Jurkat, Clone E6-1 (cell line): ENCODE data around the gene KATNBL1. TPM values are rescaled to one million over a fixed set of nuclear protein-coding genes. Genes with fewer than 3 reads are reported as not detected.

Source experiments
- DNase-seq: peaks from one replicate; pipeline ENCODE4 v3.0.0-alpha.2; 2011; ENCODE audit warnings: low read depth, low spot score
- H3K4me3 ChIP-seq: 2 replicates; pipeline ENCODE4 v1.5.1; 2011; ENCODE audit warnings: mild to moderate bottlenecking, low read length, control low read depth, moderate library complexity
- polyA plus RNA-seq: library from polyadenylated mRNA; unstranded; fragments of >200 nt; gene quantifications from one replicate; pipeline ENCODE4 v1.2.1, GENCODE V29; 2012; ENCODE audit warnings: missing spikeins; ENCODE audit not compliant: insufficient read length, insufficient read depth

Gene KATNBL1, protein sequence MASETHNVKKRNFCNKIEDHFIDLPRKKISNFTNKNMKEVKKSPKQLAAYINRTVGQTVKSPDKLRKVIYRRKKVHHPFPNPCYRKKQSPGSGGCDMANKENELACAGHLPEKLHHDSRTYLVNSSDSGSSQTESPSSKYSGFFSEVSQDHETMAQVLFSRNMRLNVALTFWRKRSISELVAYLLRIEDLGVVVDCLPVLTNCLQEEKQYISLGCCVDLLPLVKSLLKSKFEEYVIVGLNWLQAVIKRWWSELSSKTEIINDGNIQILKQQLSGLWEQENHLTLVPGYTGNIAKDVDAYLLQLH
- polyA plus RNA-seq, result 33.6 TPM

DNA sequence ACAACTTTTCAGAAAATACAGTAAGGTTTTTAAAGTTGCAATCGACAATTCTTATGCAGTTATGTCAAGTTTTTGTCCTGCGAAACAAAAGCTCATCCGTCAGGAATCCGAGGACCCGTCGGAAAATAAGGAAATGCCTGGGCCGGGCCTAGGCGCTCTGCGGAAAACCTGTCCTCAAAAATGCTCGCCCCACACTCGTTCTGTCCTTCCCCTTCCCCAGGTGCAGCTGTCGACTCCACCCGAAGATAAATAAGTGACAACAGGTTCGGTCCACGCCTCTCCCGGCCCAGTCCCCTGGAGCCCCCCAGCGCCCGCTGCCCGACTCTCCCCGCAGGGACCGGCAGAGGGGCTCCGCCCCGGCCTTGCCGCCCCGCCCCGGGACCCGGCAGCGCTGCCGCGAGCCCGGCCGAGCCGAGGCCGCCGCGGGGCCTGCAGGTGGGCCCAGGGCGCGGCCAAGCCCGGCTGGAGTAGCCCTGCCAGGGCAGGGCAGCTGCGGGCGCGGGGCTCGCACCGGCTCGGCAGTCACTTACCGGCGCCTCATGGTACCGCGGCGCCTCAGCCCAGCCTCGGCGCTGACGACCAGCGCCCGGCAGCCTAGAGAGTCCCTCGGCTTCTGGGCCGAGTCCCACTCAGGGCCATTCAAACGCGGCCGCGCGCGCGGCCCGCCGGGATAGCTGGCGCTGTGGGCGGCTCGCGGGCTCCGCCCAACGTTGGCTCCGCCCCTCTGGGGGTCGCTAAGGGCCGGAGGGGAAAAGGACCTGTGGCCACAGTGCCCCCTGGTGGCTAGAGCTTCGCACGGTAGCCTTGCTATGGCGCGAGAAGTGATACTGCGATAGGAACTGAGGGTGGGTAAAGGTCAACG is at the start of gene KATNBL1:
TSS of gene KATNBL1 (minus strand) at position 676 of the 862 bp plus-strand sequence. CDS start 46,420 bp downstream, outside the sequence.
- H3K4me3 ChIP-seq, result peak within 1 kb of the TSS; percentile 85
- peak; percentile 87 for DNase-seq

DNA sequence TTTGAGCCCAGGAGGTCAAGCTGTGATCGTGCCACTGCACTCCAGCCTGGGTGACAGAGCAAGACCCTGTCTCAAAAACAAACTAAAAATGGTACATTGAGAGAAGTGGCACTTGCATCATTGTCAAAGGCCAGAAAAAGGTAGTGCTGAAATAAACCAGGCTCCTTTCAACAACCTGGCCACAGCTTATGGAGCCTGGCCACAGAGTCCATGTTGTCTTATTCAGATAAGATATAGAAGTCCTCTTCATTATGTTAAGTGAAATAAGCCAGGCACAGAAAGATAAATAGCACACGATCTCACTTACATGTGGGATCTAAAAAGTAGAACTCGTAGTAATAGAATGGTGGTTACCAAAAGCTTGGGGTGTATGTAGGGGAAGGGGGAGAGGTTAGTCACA is 49.7 kb upstream of the KATNBL1 start:
- no peak overlapping the region for H3K4me3 ChIP-seq
- DNase-seq, result no peak

DNA sequence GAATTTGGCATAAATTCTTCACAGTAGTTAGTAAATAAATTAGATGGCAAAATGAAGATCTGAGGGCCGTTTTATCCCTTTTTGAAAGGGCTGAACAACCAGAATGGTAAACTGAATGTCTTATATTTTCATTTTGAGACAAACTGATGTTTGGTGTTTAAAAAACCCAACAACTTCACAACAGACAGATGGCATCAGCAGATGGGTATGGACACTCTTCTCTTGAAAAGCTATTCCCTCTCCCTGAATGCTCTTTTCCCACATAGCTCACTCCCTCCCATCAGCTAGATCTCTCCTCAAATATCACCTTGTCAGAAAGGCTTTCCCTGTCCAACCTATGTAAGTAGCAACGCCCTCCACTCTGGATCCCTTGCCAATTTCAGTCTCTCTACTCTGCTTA is 48.3 kb upstream of the KATNBL1 start:
- no peak overlapping the region for H3K4me3 ChIP-seq
- DNase-seq, result no peak

DNA sequence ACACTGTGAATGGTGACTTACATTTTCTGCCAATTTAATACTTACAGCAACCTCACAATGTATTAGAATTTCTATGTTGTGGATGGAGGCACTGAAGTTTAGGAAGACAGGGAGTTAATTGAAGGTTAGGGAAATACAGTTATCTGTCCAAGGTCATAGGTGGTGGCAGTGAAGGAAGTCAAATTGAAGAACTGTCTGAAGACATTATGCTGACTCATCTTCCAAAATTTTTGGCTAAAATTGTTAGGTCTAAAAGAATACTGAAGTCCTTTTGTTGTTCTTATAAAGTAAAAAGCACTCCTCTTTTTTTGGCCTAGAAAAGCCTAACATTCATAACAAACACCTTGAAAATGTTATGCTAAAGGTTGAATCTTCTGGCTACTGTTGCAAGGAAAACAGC is 42.6 kb upstream of the KATNBL1 start:
- DNase-seq, result no peak
- H3K4me3 ChIP-seq, result no peak overlapping the region

DNA sequence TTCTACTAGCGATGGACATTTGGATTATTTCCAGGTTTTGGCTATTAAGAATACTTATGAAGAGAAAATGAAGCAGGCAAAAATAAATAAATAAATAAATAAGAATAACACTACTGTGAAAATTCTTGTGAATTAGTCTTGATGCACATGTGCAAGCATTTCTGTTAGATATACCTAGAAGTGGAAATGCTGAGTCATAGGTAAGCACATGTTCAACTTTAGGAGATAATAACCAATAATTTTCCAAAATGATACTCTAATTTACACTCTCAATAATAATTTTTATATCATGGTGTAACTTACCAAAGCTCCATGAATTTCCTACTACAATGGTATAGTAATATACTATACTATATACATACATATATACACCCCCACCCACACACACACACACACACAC is 38.3 kb upstream of the KATNBL1 start:
- no peak for DNase-seq
- no peak overlapping the region for H3K4me3 ChIP-seq

DNA sequence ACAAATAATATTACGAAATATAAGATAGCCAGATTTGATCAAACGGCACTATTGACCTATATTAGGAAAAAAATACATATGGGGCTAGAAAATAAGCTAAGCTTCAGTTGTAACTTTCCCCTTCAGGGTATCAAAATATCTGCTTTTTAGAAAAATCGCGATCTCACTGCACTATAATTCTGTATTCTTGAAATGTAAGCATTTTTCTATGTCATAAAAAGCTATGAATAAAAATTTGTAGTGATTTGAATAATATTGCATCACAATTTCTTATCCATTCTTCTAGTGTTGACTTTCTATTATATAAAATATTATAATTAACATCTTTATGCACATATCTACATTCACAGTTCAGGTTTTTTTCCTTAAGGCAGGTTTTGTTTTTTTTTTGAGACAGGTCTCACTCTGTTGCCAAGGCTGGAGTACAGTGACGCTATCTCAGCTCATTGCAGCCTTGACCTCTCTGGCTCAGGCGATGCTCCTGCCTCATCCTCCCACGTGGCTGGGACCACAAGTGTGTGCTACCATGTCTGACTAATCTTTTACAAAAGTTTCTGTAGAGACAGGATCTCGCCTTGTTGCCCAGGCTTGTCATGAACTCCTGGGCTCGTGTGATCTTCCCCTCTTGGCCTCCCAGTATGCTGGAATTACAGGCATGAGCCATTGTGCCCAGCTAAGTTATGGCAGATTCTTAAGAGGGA is 36.5 kb upstream of the KATNBL1 start:
- DNase-seq, result no peak
- H3K4me3 ChIP-seq, result no peak overlapping the region

DNA sequence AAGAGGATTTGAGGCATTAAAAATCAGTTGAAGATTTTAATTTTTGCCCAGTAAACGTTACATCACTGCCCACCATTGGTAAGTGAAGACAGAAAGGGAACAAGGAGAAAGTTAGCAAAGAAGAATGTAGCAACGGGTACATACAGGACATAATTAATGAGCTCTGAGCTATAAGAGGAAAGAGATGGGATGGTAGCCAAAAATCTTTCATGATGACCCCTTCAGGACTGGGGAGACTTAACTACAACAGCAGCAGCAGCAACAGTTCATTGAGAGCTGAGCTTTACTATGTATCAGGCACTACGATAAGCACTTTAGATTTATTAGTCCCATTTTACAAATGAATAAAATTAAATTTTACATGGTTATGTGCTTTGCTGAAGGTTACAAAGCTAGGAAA is 33.3 kb upstream of the KATNBL1 start:
- H3K4me3 ChIP-seq, result no peak overlapping the region
- no peak for DNase-seq

DNA sequence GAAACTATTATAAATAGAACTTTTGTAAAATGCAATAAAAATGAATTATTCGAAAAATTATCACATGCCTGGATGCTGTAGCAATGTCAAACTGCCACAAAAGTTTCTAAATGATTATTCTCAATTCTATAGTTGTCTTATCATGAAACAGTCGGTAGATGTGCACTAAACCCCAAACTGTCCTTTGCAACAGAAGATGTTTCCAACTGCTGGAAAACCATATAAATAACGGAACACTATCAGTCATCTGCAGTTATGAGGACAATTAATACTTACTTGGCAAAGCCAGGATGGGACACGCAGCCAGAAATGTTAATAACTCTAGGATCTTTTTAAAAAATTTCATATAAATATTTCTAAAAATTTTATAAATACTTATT is 32.4 kb upstream of the KATNBL1 start:
- H3K4me3 ChIP-seq, result no peak overlapping the region
- no peak for DNase-seq

DNA sequence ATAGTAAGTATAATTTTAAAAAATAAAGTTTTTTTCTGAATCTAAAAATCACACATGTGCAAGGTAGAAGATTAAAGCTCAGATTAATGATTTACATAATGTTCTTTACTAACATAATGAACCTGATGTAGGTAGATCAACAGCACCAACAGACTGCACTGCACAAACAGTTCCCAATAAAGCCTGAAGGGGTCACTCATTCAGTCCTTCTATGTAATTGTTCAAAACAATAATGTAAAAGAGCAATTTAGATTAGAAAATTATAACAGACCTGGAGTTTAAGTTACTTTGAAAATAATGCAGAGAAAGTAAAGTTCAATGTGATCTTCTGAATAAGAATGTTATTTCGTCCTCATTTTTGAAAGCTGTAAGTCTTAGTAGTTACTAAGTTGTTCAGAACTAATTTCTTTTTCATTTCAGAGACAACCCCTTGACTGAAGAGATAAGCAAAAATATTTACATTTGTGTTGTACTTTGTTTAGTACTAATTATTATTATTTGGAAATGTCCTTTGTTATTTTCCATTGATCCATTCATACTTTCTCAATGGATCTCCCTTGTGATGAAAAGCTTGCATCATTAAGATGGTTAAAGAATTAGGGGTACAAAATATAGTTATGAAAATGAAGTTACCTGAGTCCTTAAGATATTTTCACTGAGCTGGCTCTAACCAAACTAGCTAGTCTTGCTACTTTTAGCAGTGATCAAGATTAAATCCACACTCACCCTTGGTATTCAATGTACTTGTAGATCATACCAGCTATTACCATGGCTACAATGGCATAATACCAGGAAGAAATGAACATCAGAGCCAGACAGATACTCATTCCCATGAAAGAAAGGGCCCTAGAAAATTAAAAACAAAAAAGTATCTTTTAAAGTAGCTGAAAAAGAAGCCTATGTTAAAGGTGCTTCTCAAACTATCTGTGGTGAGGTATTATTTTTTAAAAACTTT is 31.8 kb upstream of the KATNBL1 start:
- H3K4me3 ChIP-seq, result no peak overlapping the region
- peak; percentile 25 for DNase-seq

DNA sequence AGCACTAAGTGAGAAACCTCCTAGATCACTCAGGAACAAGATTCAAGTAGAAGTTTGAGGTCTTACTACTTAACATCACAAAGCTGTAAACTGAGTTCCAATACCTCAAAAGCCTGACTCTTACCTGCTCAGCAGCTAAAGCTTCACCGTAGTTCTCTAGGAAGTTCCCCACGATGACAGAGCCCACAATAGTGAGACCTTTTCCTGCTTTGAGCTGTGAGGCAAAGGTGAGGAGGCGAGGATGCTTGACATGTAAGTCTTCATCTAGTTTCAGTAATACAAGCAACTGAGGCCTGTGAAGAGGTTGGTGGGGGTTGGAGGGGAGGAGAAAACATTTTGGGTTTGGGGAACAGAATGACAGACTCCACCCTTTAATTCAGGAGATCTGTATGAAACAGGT is 30.6 kb upstream of the KATNBL1 start:
- DNase-seq, result no peak
- H3K4me3 ChIP-seq, result no peak overlapping the region

DNA sequence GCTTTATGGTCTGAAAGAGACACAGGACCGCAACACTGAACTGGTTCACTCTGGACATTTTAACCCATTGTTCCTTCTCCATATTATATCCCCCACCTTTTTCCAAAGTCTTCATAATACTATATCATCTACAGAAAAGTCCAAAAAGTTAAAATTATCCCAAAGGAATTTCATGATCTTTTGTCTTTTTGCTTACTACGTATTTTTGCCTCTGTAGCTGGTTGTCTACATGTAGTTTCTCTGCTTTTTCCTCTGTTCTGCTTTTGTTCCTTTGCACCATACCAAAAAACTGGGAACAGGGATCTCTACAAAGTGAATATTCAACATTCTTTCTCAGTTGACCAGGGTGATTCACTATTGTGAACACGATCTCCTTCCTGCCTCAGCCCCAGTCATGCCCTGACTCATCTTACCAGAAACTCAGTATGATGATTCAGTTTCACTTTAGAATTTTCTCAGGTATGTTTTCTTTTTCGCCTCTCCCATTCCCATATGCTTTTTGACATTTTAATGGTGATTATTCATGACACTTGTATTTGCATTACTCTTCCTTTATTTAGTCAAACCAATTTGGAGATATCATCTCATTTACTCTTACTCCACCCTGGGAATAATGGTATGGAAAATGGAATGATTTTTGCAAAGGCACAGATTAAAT is 29.4 kb upstream of the KATNBL1 start:
- no peak overlapping the region for H3K4me3 ChIP-seq
- DNase-seq, result no peak

DNA sequence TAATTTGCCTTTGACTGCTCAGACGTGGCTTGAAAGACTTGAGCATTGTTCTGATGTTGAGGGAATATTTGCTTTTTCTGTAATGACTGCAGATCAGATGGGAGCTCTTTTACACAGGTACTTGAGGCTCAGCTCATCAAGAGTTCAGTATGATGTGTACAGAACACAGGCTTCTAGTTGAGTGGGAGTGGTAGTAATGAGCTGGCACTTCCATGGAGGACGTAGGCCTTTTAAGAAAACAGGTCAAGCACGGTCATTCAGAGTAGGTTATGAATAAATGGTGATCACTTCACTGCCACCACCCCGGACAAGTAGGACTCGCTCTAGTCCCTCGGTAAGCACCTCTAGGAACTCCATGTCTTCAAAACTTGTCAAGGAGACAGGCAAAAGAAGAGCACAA is 23.7 kb upstream of the KATNBL1 start:
- DNase-seq, result no peak
- no peak overlapping the region for H3K4me3 ChIP-seq

DNA sequence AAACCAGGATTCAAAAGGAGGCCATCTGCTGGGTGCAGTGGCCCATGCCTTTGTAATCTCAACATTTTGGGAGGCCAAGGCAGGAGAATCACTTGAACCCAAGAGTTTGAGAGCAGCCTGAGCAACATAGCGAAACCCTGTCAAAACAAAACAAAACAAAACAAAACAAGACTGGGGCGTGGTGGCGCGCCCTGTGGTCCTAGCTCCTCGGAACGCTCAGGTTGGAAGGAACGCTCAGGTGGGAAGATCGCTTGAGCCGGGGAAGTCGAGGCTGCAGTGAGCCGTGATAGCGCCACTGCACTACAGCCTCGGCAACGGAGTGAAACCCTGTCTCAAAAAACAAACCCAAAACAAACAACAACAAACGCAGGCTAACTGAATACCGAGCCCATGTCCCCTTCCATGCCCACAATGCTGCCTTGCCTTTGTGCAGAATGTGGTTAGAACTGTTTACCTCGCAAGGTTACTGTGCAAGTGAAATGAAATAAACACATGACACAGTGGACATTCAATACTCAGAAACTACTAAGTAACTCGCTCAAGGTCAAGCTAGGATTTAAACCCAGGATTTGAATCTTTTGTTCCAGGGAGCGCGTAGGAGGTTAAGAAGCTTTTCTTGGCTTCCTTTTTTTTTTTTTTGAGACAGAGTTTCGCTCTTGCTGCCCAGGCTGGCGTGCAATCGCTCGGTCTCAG is 14.2 kb upstream of the KATNBL1 start:
- DNase-seq, result no peak
- peak overlapping the region; percentile 82 for H3K4me3 ChIP-seq

DNA sequence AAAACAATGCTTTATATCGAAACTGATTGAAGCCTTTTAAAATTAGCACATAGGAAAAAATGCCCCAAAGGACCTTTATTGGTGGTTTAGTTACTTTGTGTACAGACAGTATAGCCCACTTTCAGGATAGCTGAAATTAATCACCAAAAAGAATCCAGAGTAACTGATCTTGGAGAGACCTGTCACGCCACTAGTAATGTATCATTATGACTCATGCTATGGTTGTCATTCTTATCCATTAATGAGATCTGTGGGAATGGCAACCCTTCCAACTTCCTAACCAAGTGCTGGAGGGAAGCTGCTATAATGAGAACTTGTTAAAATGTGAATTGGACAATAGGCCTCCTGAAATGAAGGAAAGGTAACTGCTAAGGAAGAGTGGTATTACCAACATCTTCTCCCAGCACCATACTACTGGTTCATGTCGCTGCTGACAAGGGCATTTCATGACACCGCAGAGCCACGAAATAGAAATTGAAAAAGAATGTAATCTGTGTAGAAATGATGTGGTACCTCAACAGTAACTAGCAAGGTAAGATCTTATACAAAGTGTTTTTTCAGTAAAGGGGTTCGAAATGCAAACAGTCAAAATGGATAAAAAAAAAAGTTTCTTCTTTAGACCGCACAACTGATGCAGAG is 7.8 kb upstream of the KATNBL1 start:
- no peak for DNase-seq
- no peak overlapping the region for H3K4me3 ChIP-seq

DNA sequence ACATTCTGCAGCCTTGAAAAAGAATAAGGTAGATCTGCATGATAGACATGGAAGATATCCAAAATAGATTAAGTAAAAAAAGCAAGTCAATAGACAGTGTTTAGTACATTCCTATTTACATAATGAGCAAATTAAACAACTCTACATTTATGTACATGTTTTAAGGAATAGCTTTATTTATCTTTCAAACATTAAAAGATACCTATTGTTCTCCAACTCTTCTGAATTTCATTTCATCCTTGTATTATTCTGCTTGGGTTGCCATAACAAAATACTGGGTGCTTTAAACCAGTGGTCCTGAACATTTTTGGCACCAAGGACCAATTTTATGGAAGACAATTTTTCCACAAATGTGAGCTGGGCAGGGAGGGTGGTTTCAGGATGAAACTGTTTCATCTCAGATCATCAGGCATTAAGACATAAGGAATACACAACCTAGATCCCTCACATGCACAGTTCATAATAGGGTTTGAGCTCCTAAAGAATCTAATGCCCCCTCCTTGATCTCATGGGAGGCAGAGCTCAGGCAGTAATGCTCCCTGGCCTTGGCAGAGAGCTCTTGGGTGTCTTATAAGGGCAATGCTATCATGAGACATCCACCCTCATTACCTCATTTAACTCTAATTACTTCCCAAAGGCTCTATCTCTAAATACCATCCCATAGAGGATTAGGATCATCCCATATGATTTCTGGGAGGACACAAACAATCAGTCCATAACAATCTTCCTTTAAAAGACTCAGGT is 6.8 kb upstream of the KATNBL1 start:
- no peak for DNase-seq
- no peak overlapping the region for H3K4me3 ChIP-seq

DNA sequence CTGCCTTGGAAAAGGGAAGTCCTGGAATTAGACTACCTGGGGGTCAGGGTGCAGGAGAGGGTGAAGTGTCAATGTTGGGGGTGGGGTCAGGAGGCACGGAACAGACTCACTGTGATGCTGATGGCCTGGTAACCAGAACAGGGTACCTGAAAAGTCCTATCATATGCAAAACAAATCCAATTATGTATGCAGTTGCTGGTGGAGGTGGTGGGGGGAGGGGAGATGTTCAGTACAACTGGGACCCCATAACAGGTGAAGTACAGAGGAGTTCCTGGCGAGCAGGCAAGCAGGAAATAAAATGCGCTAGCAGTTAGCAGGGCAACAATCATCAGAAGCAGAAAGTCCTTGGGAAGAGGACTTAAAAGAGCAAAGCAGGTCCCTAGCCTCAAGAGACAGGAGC is 4.2 kb upstream of the KATNBL1 start:
- DNase-seq, result no peak
- H3K4me3 ChIP-seq, result no peak overlapping the region

DNA sequence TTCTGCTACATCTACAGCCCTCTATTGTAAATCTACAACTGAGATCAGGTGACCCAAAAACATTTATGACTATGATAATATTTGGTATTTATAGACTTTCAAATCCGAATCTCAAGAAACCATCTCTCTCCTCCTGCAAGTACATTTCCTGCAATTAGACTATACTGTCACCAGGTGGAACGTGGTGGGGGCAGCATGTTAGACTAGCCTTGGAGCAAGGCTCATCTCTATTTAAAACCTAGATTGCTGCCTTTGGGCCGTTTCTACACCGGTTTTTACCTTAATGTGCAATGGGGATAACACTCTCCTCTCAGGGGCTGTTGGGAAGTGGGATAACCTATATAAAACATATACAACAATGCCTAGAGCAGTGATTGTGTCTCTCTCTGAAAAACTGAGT is 3.8 kb upstream of the KATNBL1 start:
- no peak overlapping the region for H3K4me3 ChIP-seq
- DNase-seq, result no peak
